ENCODE results near the gene ADCY5.

- TF ChIP-seq EZH2 (IDR thresholded peaks at IDR 0.05; ENCODE audit: borderline replicate concordance, insufficient read depth, low read depth, low read length, poor library complexity, severe bottlenecking) = no peak
- TF ChIP-seq, protein P1, sequence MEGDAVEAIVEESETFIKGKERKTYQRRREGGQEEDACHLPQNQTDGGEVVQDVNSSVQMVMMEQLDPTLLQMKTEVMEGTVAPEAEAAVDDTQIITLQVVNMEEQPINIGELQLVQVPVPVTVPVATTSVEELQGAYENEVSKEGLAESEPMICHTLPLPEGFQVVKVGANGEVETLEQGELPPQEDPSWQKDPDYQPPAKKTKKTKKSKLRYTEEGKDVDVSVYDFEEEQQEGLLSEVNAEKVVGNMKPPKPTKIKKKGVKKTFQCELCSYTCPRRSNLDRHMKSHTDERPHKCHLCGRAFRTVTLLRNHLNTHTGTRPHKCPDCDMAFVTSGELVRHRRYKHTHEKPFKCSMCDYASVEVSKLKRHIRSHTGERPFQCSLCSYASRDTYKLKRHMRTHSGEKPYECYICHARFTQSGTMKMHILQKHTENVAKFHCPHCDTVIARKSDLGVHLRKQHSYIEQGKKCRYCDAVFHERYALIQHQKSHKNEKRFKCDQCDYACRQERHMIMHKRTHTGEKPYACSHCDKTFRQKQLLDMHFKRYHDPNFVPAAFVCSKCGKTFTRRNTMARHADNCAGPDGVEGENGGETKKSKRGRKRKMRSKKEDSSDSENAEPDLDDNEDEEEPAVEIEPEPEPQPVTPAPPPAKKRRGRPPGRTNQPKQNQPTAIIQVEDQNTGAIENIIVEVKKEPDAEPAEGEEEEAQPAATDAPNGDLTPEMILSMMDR (IDR thresholded peaks at IDR 0.05) = no peak
These were observed 51.8 kb downstream of the ADCY5 start for GRCh38 chr3:123397050-123397590.
